ENCODE measurements around the gene YJEFN3. TPM values are rescaled to one million over a fixed set of nuclear protein-coding genes. Genes with fewer than 3 reads are reported as not detected.

Gene YJEFN3
- 9.4 TPM for total RNA-seq
- long read RNA-seq, partial matches to known transcripts = 12 of 13 reads
- long read RNA-seq, other reads (novel, unspliced or antisense) = 1 of 13 reads

- ATAC-seq = peak; percentile 51
- intact Hi-C loops (cut with micrococcal nuclease) = no loop called here
- DNase-seq = peak; percentile 71
Measured at GRCh38 chr19:19528721-19529490, at the start of gene YJEFN3. Gene YJEFN3 (plus strand): TSS chr19:19528911. CDS start chr19:19528933, 22 bp downstream.

- no peak for DNase-seq
- no peak for ATAC-seq
- intact Hi-C loops (cut with micrococcal nuclease) = no loop called here
Measured at GRCh38 chr19:19480688-19481087, 48.0 kb upstream of the YJEFN3 start.

- ATAC-seq (peak; percentile 8), DNase-seq (peak; percentile 14)
- intact Hi-C loops (cut with micrococcal nuclease) = no loop called here
Measured at GRCh38 chr19:19482809-19483596, 45.7 kb upstream of the YJEFN3 start.

GRCh38 chr19:19485161-19485997 is 43.3 kb upstream of the YJEFN3 start:
- peak; percentile 61 for DNase-seq
- no peak for ATAC-seq
- intact Hi-C loops (cut with micrococcal nuclease) = no loop called here

- intact Hi-C loops (cut with micrococcal nuclease) = no loop called here
- ATAC-seq = no peak
- peak; percentile 15 for DNase-seq
Measured at GRCh38 chr19:19485998-19486290, 42.8 kb upstream of the YJEFN3 start.

- no peak for ATAC-seq
- intact Hi-C loops (cut with micrococcal nuclease) = no loop called here
- DNase-seq = peak; percentile 20
Measured at GRCh38 chr19:19486343-19487076, 42.2 kb upstream of the YJEFN3 start.

- intact Hi-C loops (cut with micrococcal nuclease) = no loop called here
- ATAC-seq = no peak
- peak; percentile 18 for DNase-seq
Measured at GRCh38 chr19:19487077-19487949, 41.4 kb upstream of the YJEFN3 start.

- ATAC-seq (no peak), DNase-seq (peak; percentile 39)
- intact Hi-C loops (cut with micrococcal nuclease) = no loop called here
Measured at GRCh38 chr19:19487950-19488874, 40.5 kb upstream of the YJEFN3 start.

GRCh38 chr19:19488875-19489690 is 39.6 kb upstream of the YJEFN3 start:
- DNase-seq = peak; percentile 75
- ATAC-seq = peak; percentile 61
- intact Hi-C loops (cut with micrococcal nuclease) = no loop called here

- ATAC-seq (peak; percentile 29), DNase-seq (peak; percentile 37)
- intact Hi-C loops (cut with micrococcal nuclease) = loop anchor here (5.0 kb wide), 1 partner anchor 128 kb away; no protein-coding TSS in a partner anchor
Measured at GRCh38 chr19:19489804-19490204, 38.9 kb upstream of the YJEFN3 start.

GRCh38 chr19:19490214-19490968 is 38.3 kb upstream of the YJEFN3 start:
- DNase-seq (peak; percentile 75), ATAC-seq (peak; percentile 69)
- intact Hi-C loops (cut with micrococcal nuclease) = loop anchor here (5.0 kb wide), 1 partner anchor 128 kb away; no protein-coding TSS in a partner anchor

GRCh38 chr19:19491321-19492025 is 37.2 kb upstream of the YJEFN3 start:
- intact Hi-C loops (cut with micrococcal nuclease) = loop anchor here (5.0 kb wide), 1 partner anchor 129 kb away; no protein-coding TSS in a partner anchor
- DNase-seq (peak; percentile 23), ATAC-seq (no peak)

- intact Hi-C loops (cut with micrococcal nuclease) = loop anchor here (5.0 kb wide), 1 partner anchor 130 kb away; no protein-coding TSS in a partner anchor
- DNase-seq (peak; percentile 23), ATAC-seq (no peak)
Measured at GRCh38 chr19:19492026-19492610, 36.6 kb upstream of the YJEFN3 start.
